ENCODE measurements around the gene DEFB131B. TPM values are rescaled to one million over a fixed set of nuclear protein-coding genes. Genes with fewer than 3 reads are reported as not detected.

Gene DEFB131B
- total and polyA plus RNA-seq, 7 experiments from 2014 or later, result not detected

DNA sequence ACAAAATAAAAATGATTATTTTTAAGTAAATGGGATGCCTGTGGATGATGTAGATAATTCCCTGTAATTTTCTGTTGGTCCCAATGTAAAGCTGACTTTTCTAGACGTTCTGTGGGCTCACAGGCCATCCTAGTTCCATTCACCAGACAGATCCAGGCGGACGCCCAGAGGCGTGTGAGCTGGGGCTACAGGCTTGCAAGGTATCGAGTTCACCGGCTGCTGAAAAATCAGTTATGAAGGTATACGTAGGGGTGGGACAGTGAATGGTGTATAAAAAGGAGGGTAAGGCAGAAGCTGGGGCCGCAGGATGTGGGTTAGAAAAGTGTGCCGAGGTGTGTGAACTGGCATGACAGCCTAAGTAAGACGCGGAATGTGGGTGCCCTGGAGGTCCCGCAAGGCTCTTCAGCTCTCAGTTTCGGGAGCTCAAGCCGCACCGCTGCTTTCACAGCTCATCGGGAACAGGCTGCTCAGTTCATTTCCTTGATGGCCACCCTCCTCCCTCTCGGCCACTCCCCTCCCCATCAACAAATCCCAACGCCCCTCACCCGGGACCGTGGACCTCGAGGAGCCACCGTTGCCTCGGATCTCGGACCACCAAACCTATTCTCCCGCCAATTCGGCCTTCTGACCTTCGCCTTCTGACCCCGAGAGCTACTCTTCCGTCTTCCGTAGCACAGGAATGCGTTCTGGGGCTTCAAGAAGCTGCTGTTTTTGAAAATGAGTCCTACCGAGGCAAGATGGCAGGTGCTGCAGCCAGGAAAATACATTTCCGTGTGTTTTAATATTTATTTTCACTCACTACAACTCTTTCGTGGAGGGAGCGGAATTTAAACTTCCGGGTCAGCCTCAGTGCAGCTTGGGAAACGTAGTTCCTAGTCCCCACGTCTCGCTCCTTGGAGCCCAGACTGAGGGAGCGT is 49.8 kb downstream of the DEFB131B start, which contains the start of gene XNDC1N:
Gene XNDC1N, minus strand, starts transcription at position 775 of the 917 bp plus-strand sequence. CDS start 5,241 bp downstream, outside the sequence.
- ChIA-PET CTCF (interaction anchor here (0.6 kb wide), 1 partner anchor 24 kb away, joined by 6 read pairs; no protein-coding TSS in a partner anchor), POLR2A (interaction anchor here (0.5 to 3.0 kb wide), 12 partner anchors 10 to 294 kb away, joined by 3 to 15 read pairs (median 5); partner anchors contain the start of gene ANAPC15)
- peaks cover 0 to 8% (median 0%) of the 10 kb centered on the region in 5 donors for H3K36me3 Mint-ChIP-seq
- peaks cover 0 to 15% (median 0%) of the 10 kb centered on the region in 3 experiments for H3K36me3 ChIP-seq (ENCODE audit: control insufficient read depth in 2 of 3, insufficient read depth in 3 of 3, low read length in 3 of 3)
- peak within 1 kb of the TSS; percentile 97 for H3K4me3 ChIP-seq (ENCODE audit: low read length)
- ATAC-seq, result peak; percentile 90
- H3K4me3 Mint-ChIP-seq, result peak within 1 kb of the TSS; percentile 92 to 100 (median 98)
- peak within 1 kb of the TSS; percentile 94 to 100 (median 98) for H3K27ac Mint-ChIP-seq
- H3K9me3 ChIP-seq (ENCODE audit: control insufficient read depth in 2 of 3, low read length in 3 of 3), result no peaks in the 10 kb centered on the region
- H3K27me3 ChIP-seq (ENCODE audit: control insufficient read depth in 2 of 2, insufficient read depth in 2 of 2, low read length in 2 of 2), result no peaks in the 10 kb centered on the region
- H3K27ac ChIP-seq (ENCODE audit: low read depth, low read length), result peak within 1 kb of the TSS; percentile 88
- intact Hi-C loops (cut with micrococcal nuclease), result loop anchor here (1.0 to 2.0 kb wide), 11 partner anchors 112 to 1949 kb away; partner anchors contain the start of genes ANAPC15 (in 2 of the 2), CLPB (in 2 of the 2), LRRC51 (in 2 of the 2) and NUMA1 (in 2 of the 2)
- H3K4me1 ChIP-seq (ENCODE audit: control insufficient read depth in 2 of 2, insufficient read depth in 2 of 2, low read length in 2 of 2), result peaks cover 17 to 22% of the 10 kb centered on the region in 2 donors
- peak in 8 of 9 donors; percentile 47 to 89 (median 64) for DNase-seq
- H3K4me1 Mint-ChIP-seq, result peaks cover 23 to 65% (median 56%) of the 10 kb centered on the region in 7 donors
- H3K27me3 Mint-ChIP-seq, result no peaks in the 10 kb centered on the region
- H3K9me3 Mint-ChIP-seq, result peaks cover 0 to 1% (median 0%) of the 10 kb centered on the region in 11 donors

DNA sequence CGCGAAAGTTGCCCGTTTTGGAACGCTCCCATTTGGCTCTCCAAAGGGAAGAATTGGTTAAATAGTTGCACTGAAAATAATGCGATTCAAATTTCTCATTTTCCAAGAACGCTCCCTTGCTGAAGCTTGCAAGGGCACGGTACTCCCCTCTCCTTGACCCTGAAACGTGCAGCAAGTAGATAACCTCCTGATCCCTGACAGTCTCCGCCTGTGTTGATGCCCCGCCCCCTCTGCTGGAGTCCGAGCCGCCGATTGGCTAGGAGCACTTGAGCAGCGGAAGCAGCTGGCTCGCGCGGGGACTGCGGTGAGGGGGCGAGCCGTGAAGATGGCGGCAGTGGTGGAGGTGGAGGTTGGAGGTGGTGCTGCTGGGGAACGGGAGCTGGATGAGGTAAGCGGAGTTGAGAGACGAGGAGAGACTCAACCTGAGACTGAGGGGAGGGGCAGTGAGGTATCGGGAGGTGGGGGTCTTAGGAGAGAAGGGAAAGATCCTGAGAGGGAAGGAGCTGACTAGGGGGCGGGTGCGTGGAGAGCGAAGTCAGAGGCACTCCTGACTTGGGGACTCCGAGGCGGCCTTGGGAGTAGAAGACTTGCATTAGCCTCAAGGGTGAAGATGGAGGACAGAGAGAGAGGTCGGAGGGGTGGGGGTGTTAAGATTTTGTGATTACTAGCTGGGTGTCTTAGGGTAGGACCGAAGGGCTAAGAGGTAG is 50.6 kb downstream of the DEFB131B start, which contains the start of gene RNF121:
Gene RNF121, plus strand, starts transcription at position 310 of the 707 bp plus-strand sequence. Its CDS starts 16 bp downstream, at position 326.
- Mint-ChIP-seq H3K36me3 (peaks cover 0 to 8% (median 0%) of the 10 kb centered on the region in 5 donors), H3K27ac (peak within 1 kb of the TSS; percentile 94 to 100 (median 98)), H3K4me1 (peaks cover 26 to 70% (median 60%) of the 10 kb centered on the region in 7 donors), H3K9me3 (peaks cover 0 to 1% (median 0%) of the 10 kb centered on the region in 11 donors), H3K27me3 (no peaks in the 10 kb centered on the region), H3K4me3 (peak within 1 kb of the TSS; percentile 92 to 100 (median 98))
- H3K27me3 ChIP-seq (ENCODE audit: control insufficient read depth in 2 of 2, insufficient read depth in 2 of 2, low read length in 2 of 2), result no peaks in the 10 kb centered on the region
- ATAC-seq (peak; percentile 97), DNase-seq (peak; percentile 91 to 99 (median 96))
- CTCF ChIA-PET, result no interaction called here
- POLR2A ChIA-PET, result interaction anchor here (0.7 to 3.0 kb wide), 10 partner anchors 10 to 294 kb away, joined by 3 to 15 read pairs (median 6); partner anchors contain the start of gene ANAPC15
- no peaks in the 10 kb centered on the region for H3K9me3 ChIP-seq (ENCODE audit: control insufficient read depth in 2 of 3, low read length in 3 of 3)
- peak within 1 kb of the TSS; percentile 88 for H3K27ac ChIP-seq (ENCODE audit: low read depth, low read length)
- peaks cover 17 to 22% of the 10 kb centered on the region in 2 donors for H3K4me1 ChIP-seq (ENCODE audit: control insufficient read depth in 2 of 2, insufficient read depth in 2 of 2, low read length in 2 of 2)
- peaks cover 0 to 14% (median 0%) of the 10 kb centered on the region in 3 experiments for H3K36me3 ChIP-seq (ENCODE audit: control insufficient read depth in 2 of 3, insufficient read depth in 3 of 3, low read length in 3 of 3)
- intact Hi-C loops (cut with micrococcal nuclease), result loop anchor here (1.0 to 2.0 kb wide), 11 partner anchors 111 to 1948 kb away; partner anchors contain the start of genes ANAPC15 (in 2 of the 2), CLPB (in 2 of the 2), LRRC51 (in 2 of the 2) and NUMA1 (in 2 of the 2)
- H3K4me3 ChIP-seq (ENCODE audit: low read length), result peak within 1 kb of the TSS; percentile 97

DNA sequence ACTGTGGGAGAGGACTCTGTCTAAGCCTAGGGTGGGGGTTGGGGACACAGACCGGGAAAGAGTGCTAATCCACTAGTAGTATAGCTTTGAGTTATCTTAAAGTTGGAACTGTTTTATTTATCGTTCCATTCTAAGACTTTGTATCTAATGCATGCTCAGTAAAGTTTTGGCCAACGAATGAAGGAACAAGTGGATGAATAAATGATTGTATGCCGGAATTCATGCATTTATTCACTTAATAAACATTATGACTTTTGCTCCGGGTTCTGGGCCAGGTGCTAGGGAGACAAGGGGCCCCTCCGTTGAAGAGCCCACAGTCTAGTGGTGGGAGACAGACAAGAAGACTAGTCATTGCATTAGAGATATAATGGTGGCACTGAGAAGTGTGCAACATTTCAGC is 51.2 kb downstream of the DEFB131B start:
- peak overlapping the region; percentile 88 for H3K27ac ChIP-seq (ENCODE audit: low read depth, low read length)
- ChIA-PET POLR2A (interaction anchor here (1.1 to 3.0 kb wide), 6 partner anchors 14 to 293 kb away, joined by 4 to 15 read pairs (median 8); partner anchors contain the start of gene ANAPC15), CTCF (no interaction called here)
- DNase-seq (no peak), ATAC-seq (no peak)
- intact Hi-C loops (cut with micrococcal nuclease), result loop anchor here (2.0 kb wide), 3 partner anchors 143 to 1947 kb away; partner anchors contain the start of genes COA4 (in 1 of the 2), LAMTOR1 (in 1 of the 2) and PAAF1 (in 1 of the 2)
- Mint-ChIP-seq H3K27me3 (no peaks in the 10 kb centered on the region), H3K36me3 (peaks cover 0 to 8% (median 0%) of the 10 kb centered on the region in 5 donors), H3K27ac (peak overlapping the region; percentile 94 to 100 (median 98)), H3K4me1 (peaks cover 32 to 76% (median 66%) of the 10 kb centered on the region in 7 donors), H3K9me3 (peaks cover 0 to 1% (median 0%) of the 10 kb centered on the region in 11 donors), H3K4me3 (peak overlapping the region; percentile 92 to 100 (median 98))
- H3K4me3 ChIP-seq (ENCODE audit: low read length), result peak overlapping the region; percentile 97
- peaks cover 0 to 14% (median 0%) of the 10 kb centered on the region in 3 experiments for H3K36me3 ChIP-seq (ENCODE audit: control insufficient read depth in 2 of 3, insufficient read depth in 3 of 3, low read length in 3 of 3)
- no peaks in the 10 kb centered on the region for H3K27me3 ChIP-seq (ENCODE audit: control insufficient read depth in 2 of 2, insufficient read depth in 2 of 2, low read length in 2 of 2)
- no peaks in the 10 kb centered on the region for H3K9me3 ChIP-seq (ENCODE audit: control insufficient read depth in 2 of 3, low read length in 3 of 3)
- H3K4me1 ChIP-seq (ENCODE audit: control insufficient read depth in 2 of 2, insufficient read depth in 2 of 2, low read length in 2 of 2), result peaks cover 17 to 22% of the 10 kb centered on the region in 2 donors

GRCh38 chr11:71930556-71931244 is 52.4 kb downstream of the DEFB131B start:
- H3K27me3 Mint-ChIP-seq, result no peaks in the 10 kb centered on the region
- DNase-seq (no peak), ATAC-seq (no peak)
- ChIA-PET POLR2A (interaction anchor here (0.6 kb wide), 1 partner anchor 1662 kb away, joined by 4 read pairs; no protein-coding TSS in a partner anchor), CTCF (interaction anchor here (1.1 kb wide), 1 partner anchor 48 kb away, joined by 3 read pairs; no protein-coding TSS in a partner anchor)
- H3K4me3 ChIP-seq (ENCODE audit: low read length), result no peak overlapping the region
- peak overlapping the region; percentile 92 to 100 (median 98) for H3K4me3 Mint-ChIP-seq
- H3K9me3 Mint-ChIP-seq, result no peaks in the 10 kb centered on the region
- H3K27ac Mint-ChIP-seq, result peak overlapping the region in 4 of 9 donors; percentile 3 to 16 (median 7)
- intact Hi-C loops (cut with micrococcal nuclease), result no loop called here
- no peak overlapping the region for H3K27ac ChIP-seq (ENCODE audit: low read depth, low read length)
- H3K36me3 ChIP-seq (ENCODE audit: control insufficient read depth in 2 of 3, insufficient read depth in 3 of 3, low read length in 3 of 3), result peaks cover 0 to 8% (median 0%) of the 10 kb centered on the region in 3 experiments
- no peaks in the 10 kb centered on the region for H3K9me3 ChIP-seq (ENCODE audit: control insufficient read depth in 2 of 3, low read length in 3 of 3)
- no peaks in the 10 kb centered on the region for H3K27me3 ChIP-seq (ENCODE audit: control insufficient read depth in 2 of 2, insufficient read depth in 2 of 2, low read length in 2 of 2)
- peaks cover 17 to 22% of the 10 kb centered on the region in 2 donors for H3K4me1 ChIP-seq (ENCODE audit: control insufficient read depth in 2 of 2, insufficient read depth in 2 of 2, low read length in 2 of 2)
- H3K36me3 Mint-ChIP-seq, result peaks cover 0 to 7% (median 0%) of the 10 kb centered on the region in 5 donors
- peaks cover 32 to 73% (median 63%) of the 10 kb centered on the region in 7 donors for H3K4me1 Mint-ChIP-seq

GRCh38 chr11:71931245-71931602 is 53.0 kb downstream of the DEFB131B start:
- no peaks in the 10 kb centered on the region for H3K27me3 ChIP-seq (ENCODE audit: control insufficient read depth in 2 of 2, insufficient read depth in 2 of 2, low read length in 2 of 2)
- ChIA-PET POLR2A (no interaction called here), CTCF (interaction anchor here (1.1 kb wide), 1 partner anchor 47 kb away, joined by 3 read pairs; no protein-coding TSS in a partner anchor)
- H3K27ac ChIP-seq (ENCODE audit: low read depth, low read length), result no peak overlapping the region
- DNase-seq, result no peak
- no peak overlapping the region for H3K4me3 ChIP-seq (ENCODE audit: low read length)
- H3K36me3 ChIP-seq (ENCODE audit: control insufficient read depth in 2 of 3, insufficient read depth in 3 of 3, low read length in 3 of 3), result peaks cover 0 to 8% (median 0%) of the 10 kb centered on the region in 3 experiments
- Mint-ChIP-seq H3K4me3 (peak overlapping the region in 6 of 10 donors; percentile 9 to 98 (median 34)), H3K4me1 (peaks cover 32 to 72% (median 63%) of the 10 kb centered on the region in 7 donors), H3K27ac (no peak overlapping the region), H3K36me3 (peaks cover 0 to 7% (median 0%) of the 10 kb centered on the region in 5 donors), H3K27me3 (no peaks in the 10 kb centered on the region), H3K9me3 (no peaks in the 10 kb centered on the region)
- ATAC-seq, result no peak
- peaks cover 17 to 22% of the 10 kb centered on the region in 2 donors for H3K4me1 ChIP-seq (ENCODE audit: control insufficient read depth in 2 of 2, insufficient read depth in 2 of 2, low read length in 2 of 2)
- intact Hi-C loops (cut with micrococcal nuclease), result no loop called here
- no peaks in the 10 kb centered on the region for H3K9me3 ChIP-seq (ENCODE audit: control insufficient read depth in 2 of 3, low read length in 3 of 3)

Data from naive thymus-derived CD4-positive, alpha-beta T cell (primary cell).